ENCODE results near the gene ENOSF1.

Gene ENOSF1

GRCh38 chr18:706405-706804 is 6.0 kb downstream of the ENOSF1 start:
- H3K4me3 ChIP-seq (ENCODE audit: low read depth, low read length), result no peak overlapping the region
- TF ChIP-seq, protein P1, sequence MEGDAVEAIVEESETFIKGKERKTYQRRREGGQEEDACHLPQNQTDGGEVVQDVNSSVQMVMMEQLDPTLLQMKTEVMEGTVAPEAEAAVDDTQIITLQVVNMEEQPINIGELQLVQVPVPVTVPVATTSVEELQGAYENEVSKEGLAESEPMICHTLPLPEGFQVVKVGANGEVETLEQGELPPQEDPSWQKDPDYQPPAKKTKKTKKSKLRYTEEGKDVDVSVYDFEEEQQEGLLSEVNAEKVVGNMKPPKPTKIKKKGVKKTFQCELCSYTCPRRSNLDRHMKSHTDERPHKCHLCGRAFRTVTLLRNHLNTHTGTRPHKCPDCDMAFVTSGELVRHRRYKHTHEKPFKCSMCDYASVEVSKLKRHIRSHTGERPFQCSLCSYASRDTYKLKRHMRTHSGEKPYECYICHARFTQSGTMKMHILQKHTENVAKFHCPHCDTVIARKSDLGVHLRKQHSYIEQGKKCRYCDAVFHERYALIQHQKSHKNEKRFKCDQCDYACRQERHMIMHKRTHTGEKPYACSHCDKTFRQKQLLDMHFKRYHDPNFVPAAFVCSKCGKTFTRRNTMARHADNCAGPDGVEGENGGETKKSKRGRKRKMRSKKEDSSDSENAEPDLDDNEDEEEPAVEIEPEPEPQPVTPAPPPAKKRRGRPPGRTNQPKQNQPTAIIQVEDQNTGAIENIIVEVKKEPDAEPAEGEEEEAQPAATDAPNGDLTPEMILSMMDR (IDR thresholded peaks at IDR 0.05; ENCODE audit: low read depth, low read length, missing control alignments), result no peak
- no peak for DNase-seq
- H3K27ac ChIP-seq, result no peak overlapping the region
- no peaks in the 10 kb centered on the region for H3K27me3 ChIP-seq (replicated peaks)
- in situ Hi-C loops (cut with HindIII; ENCODE audit: low pct_ligation_motif_present, low sequenced_read_pairs), result no loop called here
- H3K36me3 ChIP-seq (replicated peaks), result no peaks in the 10 kb centered on the region

- Histone ChIP-seq H3K27ac (peak overlapping the region; percentile 73), H3K36me3 (replicated peaks) (no peaks in the 10 kb centered on the region), H3K27me3 (replicated peaks) (no peaks in the 10 kb centered on the region), H3K4me3 (ENCODE audit: low read depth, low read length) (no peak overlapping the region)
- TF ChIP-seq, protein P1 (IDR thresholded peaks at IDR 0.05; ENCODE audit: low read depth, low read length, missing control alignments), result no peak
- peak; percentile 28 for DNase-seq
- in situ Hi-C loops (cut with HindIII; ENCODE audit: low pct_ligation_motif_present, low sequenced_read_pairs), result no loop called here
Observed at GRCh38 chr18:703213-703967, 9.0 kb downstream of the ENOSF1 start.

DNA sequence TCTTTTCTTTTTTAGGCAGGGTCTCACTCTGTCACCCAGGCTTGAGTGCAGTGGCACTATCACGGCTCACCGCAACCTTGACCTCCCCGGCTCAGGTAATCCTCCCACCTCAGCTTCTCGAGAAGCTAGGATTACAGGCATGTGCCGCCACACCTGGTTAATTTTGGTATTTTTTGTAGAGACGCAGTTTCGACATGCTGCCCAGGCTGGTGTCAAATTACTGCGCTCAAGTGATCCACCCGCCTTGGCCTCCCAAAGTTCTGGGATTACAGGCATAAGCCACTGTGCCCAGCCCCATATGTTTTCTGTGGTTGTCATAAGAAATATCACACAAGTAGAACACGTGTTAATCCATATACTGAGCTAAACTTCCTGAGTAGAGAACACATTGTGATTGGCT is 14.6 kb downstream of the ENOSF1 start:
- no peak overlapping the region for H3K27ac ChIP-seq
- TF ChIP-seq, protein P1 (IDR thresholded peaks at IDR 0.05; ENCODE audit: low read depth, low read length, missing control alignments), result no peak
- no peak for DNase-seq
- H3K36me3 ChIP-seq (replicated peaks), result peaks cover 2% of the 10 kb centered on the region
- no peak overlapping the region for H3K4me3 ChIP-seq (ENCODE audit: low read depth, low read length)
- no peaks in the 10 kb centered on the region for H3K27me3 ChIP-seq (replicated peaks)
- in situ Hi-C loops (cut with HindIII; ENCODE audit: low pct_ligation_motif_present, low sequenced_read_pairs), result no loop called here

DNA sequence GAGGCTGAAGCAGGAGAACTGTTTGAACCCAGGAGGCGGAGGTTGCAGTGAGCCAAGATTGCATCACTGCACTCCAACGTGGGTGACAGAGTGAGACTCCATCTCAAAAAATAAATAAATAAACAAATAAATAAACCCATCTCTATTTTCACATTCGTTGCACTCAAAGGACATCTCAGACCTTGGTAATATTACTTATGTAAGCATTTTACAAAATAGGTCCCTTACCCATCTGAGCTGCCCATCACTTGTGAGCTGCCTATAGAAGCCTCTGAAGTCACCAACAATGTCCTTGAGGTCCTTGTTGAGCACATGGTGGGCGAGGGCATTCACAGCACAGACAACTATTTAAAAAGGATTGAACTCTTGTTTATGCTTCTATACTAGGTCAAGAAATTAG is 15.4 kb downstream of the ENOSF1 start:
- in situ Hi-C loops (cut with HindIII; ENCODE audit: low pct_ligation_motif_present, low sequenced_read_pairs), result no loop called here
- H3K36me3 ChIP-seq (replicated peaks), result peaks cover 2% of the 10 kb centered on the region
- no peak overlapping the region for H3K4me3 ChIP-seq (ENCODE audit: low read depth, low read length)

DNA sequence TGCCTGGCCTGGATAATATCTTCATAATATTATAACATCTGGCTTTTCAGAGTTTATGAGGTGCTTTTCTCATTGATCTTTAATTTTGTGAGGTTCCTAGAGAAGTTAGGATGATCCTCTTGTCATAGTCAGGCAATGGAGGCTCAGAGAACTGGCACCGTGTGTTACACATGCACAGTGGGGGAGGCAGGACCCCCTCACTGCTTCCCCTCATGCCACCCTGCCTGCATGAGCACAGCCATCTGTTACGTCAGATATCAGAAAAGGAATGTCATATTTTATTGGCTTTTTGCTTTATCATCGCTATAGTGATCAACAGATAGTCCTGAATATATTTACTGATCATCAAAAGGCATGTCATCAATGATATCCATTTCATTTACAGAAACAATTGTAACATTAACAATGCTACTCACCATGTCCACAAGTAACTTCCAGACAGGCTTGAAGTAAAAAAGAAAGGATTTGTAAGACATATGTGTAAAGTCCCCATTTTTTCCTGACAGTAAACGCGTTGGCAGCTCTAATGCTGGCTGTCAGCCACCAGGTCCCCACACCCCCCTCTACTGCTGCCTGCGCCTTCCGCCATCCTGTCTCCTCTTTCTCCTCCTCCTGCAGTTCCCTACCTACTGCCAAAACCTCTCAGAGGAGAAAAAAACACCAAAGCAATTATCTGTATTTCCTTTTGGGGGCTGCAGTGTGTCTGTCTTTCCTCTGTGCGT is 18.8 kb downstream of the ENOSF1 start:
- TF ChIP-seq, protein P1 (IDR thresholded peaks at IDR 0.05; ENCODE audit: low read depth, low read length, missing control alignments), result no peak
- peaks cover 5% of the 10 kb centered on the region for H3K36me3 ChIP-seq (replicated peaks)
- in situ Hi-C loops (cut with HindIII; ENCODE audit: low pct_ligation_motif_present, low sequenced_read_pairs), result no loop called here
- no peak overlapping the region for H3K27ac ChIP-seq
- no peak overlapping the region for H3K4me3 ChIP-seq (ENCODE audit: low read depth, low read length)
- H3K27me3 ChIP-seq (replicated peaks), result no peaks in the 10 kb centered on the region
- no peak for DNase-seq

More for the DNA sequence above, 15.4 kb downstream of the ENOSF1 start:
- Histone ChIP-seq H3K27ac (no peak overlapping the region), H3K27me3 (replicated peaks) (no peaks in the 10 kb centered on the region)
- no peak for DNase-seq
- TF ChIP-seq, protein P1 (IDR thresholded peaks at IDR 0.05; ENCODE audit: low read depth, low read length, missing control alignments), result no peak
